ENCODE measurements around the gene BBS10. TPM values are rescaled to one million over a fixed set of nuclear protein-coding genes. Genes with fewer than 3 reads are reported as not detected.
"Not testable (repeated sequence)": the region's sequence is repeated elsewhere in the genome, so short reads cannot be mapped to it uniquely, and the experiment has no call there.

The BBS10 gene
- polyA plus RNA-seq (ENCODE audit: insufficient read depth in 1 of 5, insufficient read length in 5 of 5, low replicate concordance in 1 of 5): 10 to 100 TPM; 22.7 to 38.3 (median 30.2) TPM
- long read RNA-seq, donor 1, partial matches to known transcripts: 0 of 3 reads
- long read RNA-seq, donor 1, other reads (novel, unspliced or antisense): 0 of 3 reads
- long read RNA-seq, donor 2, partial matches to known transcripts: 0 of 3 reads
- long read RNA-seq, donor 2, other reads (novel, unspliced or antisense): 0 of 3 reads
- long read RNA-seq, donor 3, partial matches to known transcripts: 0 of 4 reads
- long read RNA-seq, donor 3, other reads (novel, unspliced or antisense): 0 of 4 reads
- long read RNA-seq, donor 4, transcript BBS10-201 (2 exons, 3,595 nt): major isoform, 6 of 6 reads
- long read RNA-seq, donor 4, partial matches to known transcripts: 0 of 6 reads
- long read RNA-seq, donor 4, other reads (novel, unspliced or antisense): 0 of 6 reads
- long read RNA-seq, donor 5, transcript BBS10-201 (2 exons, 3,595 nt): major isoform, 11 of 11 reads
- long read RNA-seq, donor 5, partial matches to known transcripts: 0 of 11 reads
- long read RNA-seq, donor 5, other reads (novel, unspliced or antisense): 0 of 11 reads
- long read RNA-seq, donor 6, partial matches to known transcripts: 0 of 4 reads
- long read RNA-seq, donor 6, other reads (novel, unspliced or antisense): 0 of 4 reads
- long read RNA-seq, donor 7, partial matches to known transcripts: 0 of 1 reads
- long read RNA-seq, donor 7, other reads (novel, unspliced or antisense): 0 of 1 reads
- long read RNA-seq, donor 8, partial matches to known transcripts: 0 of 1 reads
- long read RNA-seq, donor 8, other reads (novel, unspliced or antisense): 0 of 1 reads

GRCh38 chr12:76348079-76348901 lies at the start of gene BBS10:
TSS of gene BBS10 (minus strand) at chr12:76348415. CDS start at chr12:76348358, 57 bp downstream.
- DNase-seq: peak; percentile 87 to 88

GRCh38 chr12:76391461-76391860 lies 43.2 kb upstream of the BBS10 start:
- no peak for DNase-seq

- DNase-seq: no peak
Measured at GRCh38 chr12:76387614-76388013, 39.4 kb upstream of the BBS10 start.

GRCh38 chr12:76384560-76384959 lies 36.3 kb upstream of the BBS10 start:
- no peak for DNase-seq

- no peak for DNase-seq
Measured at GRCh38 chr12:76383988-76384387, 35.8 kb upstream of the BBS10 start.

- DNase-seq: no peak
Measured at GRCh38 chr12:76379261-76379660, 31.0 kb upstream of the BBS10 start.

- DNase-seq: not testable (repeated sequence)
Measured at GRCh38 chr12:76376876-76377275, 28.7 kb upstream of the BBS10 start.

GRCh38 chr12:76375939-76376338 lies 27.7 kb upstream of the BBS10 start:
- no peak for DNase-seq

GRCh38 chr12:76375470-76375869 lies 27.3 kb upstream of the BBS10 start:
- DNase-seq: no peak

GRCh38 chr12:76374386-76375020 lies 26.3 kb upstream of the BBS10 start:
- no peak for DNase-seq

GRCh38 chr12:76368230-76368629 lies 20.0 kb upstream of the BBS10 start:
- no peak for DNase-seq

- DNase-seq: no peak
Measured at GRCh38 chr12:76366163-76366562, 17.9 kb upstream of the BBS10 start.

- DNase-seq: not testable (repeated sequence)
Measured at GRCh38 chr12:76364131-76364530, 15.9 kb upstream of the BBS10 start.

- DNase-seq: no peak
Measured at GRCh38 chr12:76360316-76360715, 12.1 kb upstream of the BBS10 start.

GRCh38 chr12:76356071-76356470 lies 7.9 kb upstream of the BBS10 start:
- no peak for DNase-seq

GRCh38 chr12:76346798-76347420 lies 1.3 kb downstream of the BBS10 start:
- DNase-seq: peak; percentile 48 to 55

- no peak for DNase-seq
Measured at GRCh38 chr12:76346236-76346635, 2.0 kb downstream of the BBS10 start.

- DNase-seq: no peak
Measured at GRCh38 chr12:76345569-76345968, 2.6 kb downstream of the BBS10 start.

- DNase-seq: no peak
Measured at GRCh38 chr12:76341436-76342030, 6.7 kb downstream of the BBS10 start.

GRCh38 chr12:76340680-76341435 lies 7.4 kb downstream of the BBS10 start:
- DNase-seq: no peak
